HG03442 (cell line): ENCODE results near the gene PYGL.

Experiments
- ATAC-seq: cut with Tn5 transposase; IDR thresholded peaks from one replicate; pipeline ENCODE4 v1.9.1; 2021; ENCODE audit warnings: mild to moderate bottlenecking, moderate library complexity; ENCODE audit not compliant: unreplicated experiment

Gene PYGL

GRCh38 chr14:50882932-50883826 lies 61.1 kb downstream of the PYGL start:
- no peak for ATAC-seq

GRCh38 chr14:50875359-50876070 lies 68.8 kb downstream of the PYGL start:
- ATAC-seq = peak; percentile 96

- ATAC-seq = no peak
These were observed 69.5 kb downstream of the PYGL start for GRCh38 chr14:50874757-50875156.

- no peak for ATAC-seq
These were observed 72.2 kb downstream of the PYGL start, which contains the start of gene ABHD12B for GRCh38 chr14:50871914-50872732. TSS of gene ABHD12B (plus strand) at chr14:50872053. CDS start at chr14:50872175, 122 bp downstream.

- no peak for ATAC-seq
These were observed 73.1 kb downstream of the PYGL start for GRCh38 chr14:50871228-50871627.

- ATAC-seq = no peak
These were observed 78.7 kb downstream of the PYGL start for GRCh38 chr14:50865391-50866076.

GRCh38 chr14:50864946-50865345 lies 79.3 kb downstream of the PYGL start:
- ATAC-seq = no peak

GRCh38 chr14:50864237-50864636 lies 80.0 kb downstream of the PYGL start:
- ATAC-seq = no peak

GRCh38 chr14:50862036-50862570 lies 82.2 kb downstream of the PYGL start:
- no peak for ATAC-seq

GRCh38 chr14:50860478-50861086 lies 83.7 kb downstream of the PYGL start:
- ATAC-seq = peak; percentile 55

GRCh38 chr14:50859296-50859624 lies 85.0 kb downstream of the PYGL start:
- peak; percentile 16 for ATAC-seq

GRCh38 chr14:50856660-50857059 lies 87.6 kb downstream of the PYGL start:
- ATAC-seq = no peak

GRCh38 chr14:50855558-50855957 lies 88.7 kb downstream of the PYGL start:
- no peak for ATAC-seq
